Caki2 (cell line): ENCODE results near the gene NHERF2. TPM values are rescaled to one million over a fixed set of nuclear protein-coding genes. Genes with fewer than 3 reads are reported as not detected.
A peak's percentile ranks its signal among the peaks of the same experiment; 100 is the strongest.

Experiments
- DNase-seq: peaks from one replicate; pipeline ENCODE4 v3.0.0-alpha.2; 2015; ENCODE audit warnings: low read depth
- in situ Hi-C: cut with HindIII; loops from 2 replicates; pipeline ENCODE4 v1.10.0; 2016; ENCODE audit warnings: low sequenced_read_pairs, low pct_unique_long_range_greater_than_20kb, mixed read lengths
- total RNA-seq: library from RNA; depleted of rRNA; stranded (reverse); fragments of >200 nt; shearing (Covaris generic); gene quantifications from 2 replicates; pipeline ENCODE4 v1.2.3, GENCODE V29; 2014; ENCODE audit warnings: low replicate concordance

The NHERF2 gene
- total RNA-seq, 1 experiment from 2014 or later = 30.3 TPM

- DNase-seq = no peak
- in situ Hi-C loops = no loop called here
These were observed 37.2 kb upstream of the NHERF2 start, which contains the start of gene SYNGR3 for GRCh38 chr16:1989209-1990100. Gene SYNGR3 (plus strand): TSS chr16:1989970. CDS start chr16:1990103, 133 bp downstream.

- in situ Hi-C loops = no loop called here
These were observed 36.7 kb upstream of the NHERF2 start for GRCh38 chr16:1990101-1990350.

GRCh38 chr16:1990351-1991134, 36.2 kb upstream of the NHERF2 start:
- in situ Hi-C loops = no loop called here
- peak; percentile 45 for DNase-seq

More at GRCh38 chr16:1990101-1990350, 36.7 kb upstream of the NHERF2 start:
- no peak for DNase-seq

DNA sequence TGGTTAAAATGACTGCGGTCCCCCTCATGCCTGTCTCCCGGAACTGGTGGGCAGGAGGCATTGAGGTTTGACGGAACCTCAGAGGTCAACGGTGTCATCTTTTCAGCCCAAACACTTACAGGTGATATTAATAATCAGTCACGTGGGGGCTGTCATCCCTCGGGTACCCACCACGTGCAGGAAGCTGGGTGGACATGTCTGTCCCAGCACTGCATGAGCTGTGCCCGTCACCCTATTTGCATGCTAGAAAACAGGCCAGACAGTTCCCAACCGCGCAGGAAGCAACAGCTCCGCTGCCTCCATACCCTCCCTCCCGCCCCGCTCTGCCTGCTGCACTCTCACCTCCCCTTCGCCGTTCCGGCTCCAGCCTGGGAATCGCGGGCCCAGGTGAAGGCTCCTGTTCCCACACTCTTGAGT, 35.6 kb upstream of the NHERF2 start:
- in situ Hi-C loops = no loop called here
- no peak for DNase-seq

DNA sequence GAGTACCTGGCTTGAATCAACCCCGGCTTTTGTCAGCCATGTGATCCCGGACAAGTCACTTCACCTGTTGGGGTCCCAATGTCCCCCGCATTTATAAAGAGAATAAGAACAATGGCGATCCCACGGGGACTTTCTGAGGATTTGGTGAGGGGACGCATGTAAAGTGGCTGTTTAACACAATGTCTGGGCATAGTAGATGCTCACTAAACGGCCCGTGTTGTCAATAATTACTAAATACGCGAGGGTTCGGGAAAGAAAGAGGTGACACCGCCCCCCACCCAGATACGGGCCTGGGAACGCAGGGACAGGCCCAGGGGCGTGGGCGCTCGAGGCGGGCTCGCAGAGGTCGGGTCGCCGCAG, 35.1 kb upstream of the NHERF2 start:
- no peak for DNase-seq
- in situ Hi-C loops = no loop called here

GRCh38 chr16:1991948-1992703, 34.6 kb upstream of the NHERF2 start:
- DNase-seq = peak; percentile 78
- in situ Hi-C loops = no loop called here

DNA sequence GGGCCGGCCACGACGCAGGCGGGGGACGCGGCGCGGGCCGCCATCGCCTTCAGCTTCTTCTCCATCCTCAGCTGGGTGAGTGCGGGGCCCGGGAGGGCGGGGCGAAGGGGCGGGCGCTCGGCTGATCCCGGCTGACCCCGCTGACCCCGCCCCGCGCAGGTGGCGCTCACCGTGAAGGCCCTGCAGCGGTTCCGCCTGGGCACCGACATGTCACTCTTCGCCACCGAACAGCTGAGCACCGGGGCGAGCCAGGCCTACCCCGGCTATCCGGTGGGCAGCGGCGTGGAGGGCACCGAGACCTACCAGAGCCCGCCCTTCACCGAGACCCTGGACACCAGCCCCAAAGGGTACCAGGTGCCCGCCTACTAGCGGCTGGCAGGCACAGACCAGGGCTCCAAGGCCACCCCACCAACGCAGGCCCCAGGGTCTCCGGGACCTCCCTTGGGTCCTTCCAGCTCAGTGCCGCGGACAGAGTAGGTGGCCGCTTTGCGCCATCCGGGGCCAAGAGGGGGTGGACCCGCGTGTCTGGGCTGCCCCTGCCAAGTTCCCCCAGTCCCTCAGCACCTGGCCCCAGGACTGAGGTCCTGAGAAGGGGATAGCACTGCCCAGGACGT, 33.9 kb upstream of the NHERF2 start:
- DNase-seq = no peak
- in situ Hi-C loops = no loop called here

GRCh38 chr16:1993731-1994131, 33.0 kb upstream of the NHERF2 start:
- in situ Hi-C loops = no loop called here
- peak; percentile 82 for DNase-seq

- DNase-seq = peak; percentile 59
- in situ Hi-C loops = no loop called here
These were observed 29.0 kb upstream of the NHERF2 start for GRCh38 chr16:1997494-1998359.

DNA sequence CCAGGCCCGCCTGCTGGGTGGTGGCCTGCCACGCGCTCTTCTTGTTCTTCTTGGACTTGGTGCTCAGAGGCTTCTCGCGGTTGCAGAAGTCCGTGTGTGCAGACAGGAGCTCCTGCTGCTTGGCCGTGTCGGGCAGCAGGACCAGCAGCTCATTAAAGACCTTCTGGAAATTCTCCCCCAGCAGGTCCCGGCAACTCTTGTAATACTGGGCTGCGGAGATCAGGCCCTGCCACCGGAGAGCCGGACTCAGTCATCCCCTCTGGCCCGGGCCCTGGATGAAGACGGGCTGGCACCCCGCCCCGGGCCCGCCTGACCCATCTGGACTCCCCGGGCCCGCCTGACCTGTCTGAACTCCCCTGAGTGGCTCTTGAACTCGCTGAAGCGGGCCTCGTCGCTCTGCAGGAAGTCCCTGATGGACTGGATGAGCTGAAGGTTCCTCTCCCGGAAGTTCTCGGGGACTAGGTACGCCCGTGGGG, 28.3 kb upstream of the NHERF2 start:
- DNase-seq = no peak
- in situ Hi-C loops = no loop called here

- DNase-seq = no peak
- in situ Hi-C loops = no loop called here
These were observed 27.6 kb upstream of the NHERF2 start for GRCh38 chr16:1998852-1999801.

DNA sequence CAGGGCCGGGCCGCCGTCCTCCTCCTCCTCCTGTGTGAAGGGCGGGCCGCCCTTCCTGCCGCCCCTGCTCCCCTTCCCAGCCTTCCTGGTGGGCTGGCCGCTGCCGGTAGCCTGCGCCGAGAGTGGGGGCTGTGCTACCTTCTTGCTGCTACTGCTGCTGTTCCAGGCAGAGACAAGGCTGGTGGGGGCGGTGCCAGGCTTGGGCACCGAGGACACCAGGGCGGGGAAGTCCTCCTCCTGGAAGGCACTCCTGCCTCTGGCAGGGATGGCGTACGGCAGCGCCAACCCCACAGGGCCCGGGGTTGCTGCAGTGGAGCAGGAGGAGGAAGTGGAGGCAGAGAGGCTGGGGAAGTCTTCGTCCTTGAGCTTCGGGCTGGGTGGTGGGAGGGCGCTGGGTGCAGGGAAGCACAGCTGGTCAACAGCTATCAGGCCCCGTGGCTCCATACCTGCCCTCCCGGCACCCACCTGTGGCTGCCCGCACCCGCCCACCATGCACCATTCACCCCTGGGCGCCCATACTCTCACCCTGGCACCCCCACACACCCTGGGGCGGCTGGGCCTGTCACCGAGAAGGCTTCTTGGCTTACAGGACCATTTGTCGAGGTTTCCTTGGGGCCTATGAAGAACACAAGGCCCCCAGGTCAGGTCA, 26.7 kb upstream of the NHERF2 start:
- no peak for DNase-seq
- in situ Hi-C loops = no loop called here

DNA sequence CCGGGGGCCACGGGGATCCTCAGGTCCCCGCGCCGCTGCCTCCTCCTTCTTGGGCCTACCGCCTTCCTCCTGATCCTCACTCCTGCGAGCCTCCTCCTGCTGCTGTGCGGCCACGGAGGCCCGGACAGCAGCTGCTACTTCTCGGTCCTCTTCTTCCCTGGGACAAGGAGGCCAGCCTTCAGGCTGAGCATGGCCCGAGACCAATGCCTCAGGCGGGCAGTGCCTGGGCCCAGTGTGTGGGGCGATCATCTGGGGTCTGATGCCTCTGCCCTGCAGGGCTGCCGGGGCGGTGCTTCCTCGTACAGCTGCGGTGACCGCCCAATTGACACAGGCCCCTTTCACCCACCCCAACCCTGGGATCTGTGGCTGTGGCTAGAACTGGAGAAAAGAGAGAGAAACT, 25.7 kb upstream of the NHERF2 start:
- in situ Hi-C loops = no loop called here
- no peak for DNase-seq

DNA sequence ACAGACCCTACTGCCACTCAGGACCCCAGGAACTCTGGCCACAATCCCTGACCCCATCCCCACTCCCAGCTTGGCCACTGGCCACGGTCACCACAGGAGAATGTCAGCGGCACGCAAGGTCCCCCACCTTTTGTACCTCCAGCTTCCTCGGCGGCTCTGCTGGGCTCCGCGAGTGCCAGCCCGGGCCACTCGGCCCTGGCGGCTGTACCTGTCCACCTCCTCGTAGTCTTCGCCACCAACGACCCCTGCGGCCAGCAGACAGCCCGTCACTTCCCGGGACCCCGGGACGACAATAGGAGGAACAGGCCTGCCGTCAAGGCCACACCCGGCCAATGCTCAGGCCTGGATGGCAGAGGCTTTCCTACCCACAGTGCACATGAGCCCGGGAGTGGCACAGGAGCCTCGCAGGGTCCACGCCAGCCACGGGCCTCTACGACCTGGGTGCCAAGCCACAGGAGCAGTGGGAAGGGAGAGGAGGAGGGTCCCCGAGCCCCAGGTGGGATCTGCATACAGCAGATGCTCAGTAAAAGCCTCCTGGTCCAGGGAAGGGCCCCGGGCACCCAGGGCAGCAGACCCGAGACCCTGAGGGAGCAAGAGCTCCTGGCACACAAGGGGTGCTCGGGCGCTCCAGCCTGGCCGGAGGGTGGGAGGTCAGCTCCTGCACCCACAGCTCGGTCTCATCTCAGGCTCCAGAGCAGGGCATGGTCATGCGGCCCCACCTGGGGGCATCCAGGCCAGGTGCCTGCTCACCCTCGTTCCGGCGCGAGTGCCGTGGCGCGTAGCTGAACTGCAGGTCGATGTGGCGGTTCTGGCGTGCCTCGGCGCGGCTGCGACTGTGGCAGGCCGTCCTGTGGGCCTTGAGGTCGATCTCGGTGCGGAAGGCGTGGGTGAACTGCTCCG, 25.0 kb upstream of the NHERF2 start:
- in situ Hi-C loops = no loop called here
- no peak for DNase-seq
